Trophoblast cell (in vitro differentiated cells and primary cell): Measurements from ENCODE around the gene DLGAP1.

Source experiments
- DNase-seq, 2 donors: peaks; one replicate each; pipeline ENCODE4 v3.0.0-alpha.2; 2016
- H2AFZ ChIP-seq: 2 replicates; pipeline ENCODE4 v1.6.1; 2013; ENCODE audit warnings: low read length, moderate library complexity, mild to moderate bottlenecking; ENCODE audit not compliant: insufficient read depth, poor library complexity
- H2AK5ac ChIP-seq: 2 replicates; pipeline ENCODE4 v1.6.1; 2013; ENCODE audit warnings: mild to moderate bottlenecking, low read length
- H2BK120ac ChIP-seq: 2 replicates; pipeline ENCODE4 v1.6.1; 2013; ENCODE audit warnings: low read length, mild to moderate bottlenecking, moderate library complexity; ENCODE audit not compliant: insufficient read depth, poor library complexity
- H2BK12ac ChIP-seq: 2 replicates; pipeline ENCODE4 v1.6.1; 2013; ENCODE audit warnings: mild to moderate bottlenecking, low read length, moderate library complexity
- H2BK5ac ChIP-seq: 2 replicates; pipeline ENCODE4 v1.6.1; 2013; ENCODE audit warnings: low read length, low read depth, moderate library complexity, mild to moderate bottlenecking; ENCODE audit not compliant: poor library complexity
- H3K14ac ChIP-seq: 2 replicates; pipeline ENCODE4 v1.6.1; 2013; ENCODE audit warnings: mild to moderate bottlenecking, low read length
- H3K18ac ChIP-seq: 2 replicates; pipeline ENCODE4 v1.6.1; 2013; ENCODE audit warnings: mild to moderate bottlenecking, low read length
- H3K23ac ChIP-seq: 2 replicates; pipeline ENCODE4 v1.6.1; 2013; ENCODE audit warnings: low read length
- H3K27ac ChIP-seq: 2 replicates; pipeline ENCODE4 v1.5.1; 2013; ENCODE audit warnings: low read depth, mild to moderate bottlenecking, inconsistent platforms, low read length, moderate library complexity
- H3K27me3 ChIP-seq: 2 replicates; pipeline ENCODE4 v1.6.1; 2013; ENCODE audit warnings: inconsistent platforms, mild to moderate bottlenecking, low read length, moderate library complexity; ENCODE audit not compliant: insufficient read depth
- H3K36me3 ChIP-seq, 2 experiments: 1 replicate in 1 of 2; 2 replicates in 1 of 2; pipeline ENCODE4 v1.6.1; 2013; ENCODE audit warnings: low read length in 2 of 2, mild to moderate bottlenecking in 2 of 2, moderate library complexity in 1 of 2; ENCODE audit not compliant: insufficient read depth in 2 of 2, control insufficient read depth in 1 of 2
- H3K4ac ChIP-seq: 2 replicates; pipeline ENCODE4 v1.6.1; 2013; ENCODE audit warnings: low read depth, mild to moderate bottlenecking, low read length, moderate library complexity
- H3K4me1 ChIP-seq, 2 experiments: 1 replicate in 1 of 2; 2 replicates in 1 of 2; pipeline ENCODE4 v1.6.1; 2013; ENCODE audit warnings: low read length in 2 of 2, mild to moderate bottlenecking in 2 of 2, moderate library complexity in 1 of 2; ENCODE audit not compliant: insufficient read depth in 2 of 2, control insufficient read depth in 1 of 2
- H3K4me2 ChIP-seq: 2 replicates; pipeline ENCODE4 v1.6.1; 2013; ENCODE audit warnings: inconsistent platforms, mild to moderate bottlenecking, low read length, moderate library complexity
- H3K4me3 ChIP-seq: 2 replicates; pipeline ENCODE4 v1.5.1; 2013; ENCODE audit warnings: mild to moderate bottlenecking, low read depth, low read length, inconsistent platforms
- H3K79me1 ChIP-seq: one replicate; pipeline ENCODE4 v1.6.1; 2013; ENCODE audit warnings: low read length
- H3K79me2 ChIP-seq: 2 replicates; pipeline ENCODE4 v1.6.1; 2013; ENCODE audit warnings: low read length, mild to moderate bottlenecking; ENCODE audit not compliant: control insufficient read depth, insufficient read depth, poor library complexity
- H3K9ac ChIP-seq: 2 replicates; pipeline ENCODE4 v1.6.1; 2013; ENCODE audit warnings: mild to moderate bottlenecking, low read length
- H3K9me3 ChIP-seq: 2 replicates; pipeline ENCODE4 v1.6.1; 2013; ENCODE audit warnings: low read depth, mild to moderate bottlenecking, control low read depth, inconsistent platforms, low read length; ENCODE audit not compliant: insufficient read depth
- H4K12ac ChIP-seq: 2 replicates; pipeline ENCODE4 v1.6.1; 2013; ENCODE audit warnings: low read depth, mild to moderate bottlenecking, low read length, moderate library complexity
- H4K8ac ChIP-seq: 2 replicates; pipeline ENCODE4 v1.6.1; 2013; ENCODE audit warnings: low read depth, mild to moderate bottlenecking, low read length, moderate library complexity
- H4K91ac ChIP-seq: one replicate; pipeline ENCODE4 v1.6.1; 2013; ENCODE audit warnings: low read depth, mild to moderate bottlenecking, low read length, moderate library complexity
- WGBS: extraction: QIAGEN DNeasy Blood & Tissue Kit; methylation state at CpG from one replicate; pipeline ENCODE4 v1.1.7; 2013; ENCODE audit warnings: missing lambda C conversion rate; ENCODE audit not compliant: insufficient read length, insufficient coverage; ENCODE audit errors: extremely low coverage; 5-methylcytosine and 5-hydroxymethylcytosine counted together

Gene DLGAP1

DNA sequence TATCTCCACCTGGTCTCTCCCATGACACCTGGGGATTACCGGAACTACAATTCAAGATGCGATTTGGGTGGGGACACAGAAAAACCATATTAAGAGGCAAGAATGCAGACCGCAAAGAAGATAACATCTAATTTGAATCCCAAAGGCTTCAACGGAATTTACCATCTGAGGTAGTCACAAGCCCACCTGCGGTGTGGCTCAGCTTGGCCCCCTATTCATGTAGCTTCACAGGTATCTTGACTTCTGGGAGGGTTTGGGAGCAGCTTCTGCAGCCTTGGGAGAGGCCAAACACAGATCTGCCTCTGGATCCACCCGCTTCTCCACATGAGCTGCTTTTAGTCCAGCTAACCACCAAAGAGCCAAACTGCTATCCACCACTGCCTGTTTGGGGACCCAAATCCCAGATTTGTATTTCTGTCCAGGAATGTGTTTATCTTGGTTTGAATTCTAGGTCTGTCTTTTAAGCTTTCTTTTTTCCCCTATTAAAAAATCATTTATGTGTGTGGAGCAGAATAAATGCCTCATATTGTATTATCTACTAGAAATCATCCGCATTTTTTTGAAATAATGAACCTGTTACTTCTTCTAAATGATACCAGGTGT lies 247.6 kb downstream of the DLGAP1 start:
- Histone ChIP-seq H3K23ac (no peak overlapping the region), H4K12ac (no peak overlapping the region), H2BK12ac (no peak overlapping the region), H3K14ac (no peak overlapping the region), H4K91ac (no peak overlapping the region), H3K9ac (no peak overlapping the region), H4K8ac (no peak overlapping the region), H3K4ac (no peak overlapping the region), H3K18ac (no peak overlapping the region), H3K4me1 (no peaks in the 10 kb centered on the region), H2BK5ac (no peak overlapping the region), H3K79me1 (no peaks in the 10 kb centered on the region), H3K9me3 (no peaks in the 10 kb centered on the region), H3K27ac (no peak overlapping the region), H3K79me2 (no peaks in the 10 kb centered on the region), H2AFZ (no peak overlapping the region), H2BK120ac (no peak overlapping the region), H3K36me3 (no peaks in the 10 kb centered on the region), H3K27me3 (no peaks in the 10 kb centered on the region), H3K4me2 (no peak overlapping the region), H2AK5ac (no peak overlapping the region), H3K4me3 (no peak overlapping the region)
- no CpG with 5 or more reads among the region's 7 CpGs for WGBS
- DNase-seq, result no peak

DNA sequence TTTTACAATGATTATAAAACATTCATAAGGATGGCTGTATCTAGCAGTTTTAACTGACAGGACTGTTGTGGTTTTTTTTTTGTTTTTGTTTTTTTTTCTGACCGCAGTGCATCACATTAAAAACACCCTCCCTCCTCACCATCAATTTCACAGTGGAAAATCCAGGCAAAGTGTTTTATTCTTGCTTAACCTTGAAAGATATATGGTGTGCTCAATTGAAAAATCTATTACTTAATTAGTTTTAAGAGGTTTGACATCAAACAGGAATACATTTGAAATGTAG lies 250.7 kb downstream of the DLGAP1 start:
- Histone ChIP-seq H3K9me3 (no peaks in the 10 kb centered on the region), H3K4me1 (no peaks in the 10 kb centered on the region), H2AFZ (no peak overlapping the region), H3K27me3 (no peaks in the 10 kb centered on the region), H2AK5ac (no peak overlapping the region), H2BK5ac (no peak overlapping the region), H4K8ac (no peak overlapping the region), H3K23ac (no peak overlapping the region), H3K18ac (no peak overlapping the region), H3K79me2 (no peaks in the 10 kb centered on the region), H2BK12ac (no peak overlapping the region), H3K9ac (no peak overlapping the region), H3K4ac (no peak overlapping the region), H4K12ac (no peak overlapping the region), H3K14ac (no peak overlapping the region), H3K4me3 (no peak overlapping the region), H3K4me2 (no peak overlapping the region), H3K36me3 (no peaks in the 10 kb centered on the region), H3K79me1 (no peaks in the 10 kb centered on the region), H4K91ac (no peak overlapping the region), H3K27ac (no peak overlapping the region), H2BK120ac (no peak overlapping the region)
- DNase-seq, result no peak
- no CpG with 5 or more reads among the region's 1 CpG for WGBS

- Histone ChIP-seq H3K9ac (no peak overlapping the region), H3K4ac (no peak overlapping the region), H4K91ac (no peak overlapping the region), H2AK5ac (no peak overlapping the region), H3K14ac (no peak overlapping the region), H2AFZ (no peak overlapping the region), H3K27me3 (no peaks in the 10 kb centered on the region), H3K9me3 (no peaks in the 10 kb centered on the region), H3K4me1 (no peaks in the 10 kb centered on the region), H2BK120ac (no peak overlapping the region), H3K79me2 (no peaks in the 10 kb centered on the region), H3K23ac (no peak overlapping the region), H3K4me3 (no peak overlapping the region), H3K79me1 (no peaks in the 10 kb centered on the region), H3K36me3 (no peaks in the 10 kb centered on the region), H4K8ac (no peak overlapping the region), H2BK5ac (no peak overlapping the region), H4K12ac (no peak overlapping the region), H3K27ac (no peak overlapping the region), H2BK12ac (no peak overlapping the region), H3K4me2 (no peak overlapping the region), H3K18ac (no peak overlapping the region)
- no peak for DNase-seq
- WGBS, result no CpG with 5 or more reads among the region's 5 CpGs
Measured at GRCh38 chr18:4203568-4204437, 251.3 kb downstream of the DLGAP1 start.

GRCh38 chr18:4200399-4200798 lies 254.7 kb downstream of the DLGAP1 start:
- H3K18ac ChIP-seq, result no peak overlapping the region
- H4K91ac ChIP-seq, result no peak overlapping the region
- H4K8ac ChIP-seq, result no peak overlapping the region
- no peak overlapping the region for H3K23ac ChIP-seq
- no peak overlapping the region for H3K14ac ChIP-seq
- H2BK120ac ChIP-seq, result no peak overlapping the region
- H3K4me3 ChIP-seq, result no peak overlapping the region
- H2AFZ ChIP-seq, result no peak overlapping the region
- no peak overlapping the region for H3K27ac ChIP-seq
- no peak overlapping the region for H2BK12ac ChIP-seq
- no peak overlapping the region for H3K4ac ChIP-seq
- no peak overlapping the region for H3K4me2 ChIP-seq
- no peaks in the 10 kb centered on the region for H3K79me2 ChIP-seq
- H4K12ac ChIP-seq, result no peak overlapping the region
- H3K4me1 ChIP-seq, result no peaks in the 10 kb centered on the region
- no peaks in the 10 kb centered on the region for H3K36me3 ChIP-seq
- no peak overlapping the region for H3K9ac ChIP-seq
- no peaks in the 10 kb centered on the region for H3K79me1 ChIP-seq
- no peak overlapping the region for H2AK5ac ChIP-seq
- H3K27me3 ChIP-seq, result no peaks in the 10 kb centered on the region
- DNase-seq, result no peak
- H2BK5ac ChIP-seq, result no peak overlapping the region
- H3K9me3 ChIP-seq, result no peaks in the 10 kb centered on the region
